ENCODE measurements around the gene C6orf141. TPM values are rescaled to one million over a fixed set of nuclear protein-coding genes. Genes with fewer than 3 reads are reported as not detected.

The C6orf141 gene
- total RNA-seq, 1 experiment from 2014 or later = 60.9 TPM

GRCh38 chr6:49528571-49528970 is 21.9 kb upstream of the C6orf141 start:
- intact Hi-C loops (cut with micrococcal nuclease; ENCODE audit: unreplicated experiment) = no loop called here
- no TSS peak for BruUV-seq (replicated peaks)
- Mint-ChIP-seq H3K4me3 (ENCODE audit: low read depth, unreplicated experiment) (no peak overlapping the region), H3K36me3 (ENCODE audit: insufficient read depth, unreplicated experiment) (no peaks in the 10 kb centered on the region), H3K27ac (ENCODE audit: unreplicated experiment) (no peak overlapping the region), H3K9me3 (ENCODE audit: low read depth, unreplicated experiment) (no peaks in the 10 kb centered on the region), H3K27me3 (ENCODE audit: unreplicated experiment) (no peaks in the 10 kb centered on the region), H3K4me1 (ENCODE audit: low read depth, unreplicated experiment) (peaks cover 10% of the 10 kb centered on the region)
- no peak for DNase-seq
- no peak for TF ChIP-seq CTCF (IDR thresholded peaks at IDR 0.05; ENCODE audit: unreplicated experiment)
- CTCF ChIA-PET = interaction anchor here (1.0 kb wide), 1 partner anchor 14 kb away, joined by 4 read pairs; no protein-coding TSS in a partner anchor

GRCh38 chr6:49530141-49530776 is 20.2 kb upstream of the C6orf141 start:
- Mint-ChIP-seq H3K27ac (ENCODE audit: unreplicated experiment) (no peak overlapping the region), H3K27me3 (ENCODE audit: unreplicated experiment) (no peaks in the 10 kb centered on the region), H3K4me3 (ENCODE audit: low read depth, unreplicated experiment) (no peak overlapping the region), H3K36me3 (ENCODE audit: insufficient read depth, unreplicated experiment) (no peaks in the 10 kb centered on the region), H3K4me1 (ENCODE audit: low read depth, unreplicated experiment) (peaks cover 10% of the 10 kb centered on the region), H3K9me3 (ENCODE audit: low read depth, unreplicated experiment) (no peaks in the 10 kb centered on the region)
- intact Hi-C loops (cut with micrococcal nuclease; ENCODE audit: unreplicated experiment) = loop anchor here (10.0 kb wide), 1 partner anchor 215 kb away; the partner anchor contains the start of gene CRISP3
- CTCF ChIA-PET = interaction anchor here (2.2 kb wide), 1 partner anchor 41 kb away, joined by 13 read pairs; no protein-coding TSS in a partner anchor
- BruUV-seq (replicated peaks) = no TSS peak
- TF ChIP-seq CTCF (IDR thresholded peaks at IDR 0.05; ENCODE audit: unreplicated experiment) = no peak
- DNase-seq = no peak

- H3K9me3 Mint-ChIP-seq (ENCODE audit: low read depth, unreplicated experiment) = no peaks in the 10 kb centered on the region
- BruUV-seq (replicated peaks) = no TSS peak
- CTCF ChIA-PET = interaction anchor here (0.7 to 2.8 kb wide), 13 partner anchors 9 to 722 kb away, joined by 3 to 26 read pairs (median 6); partner anchors contain the start of gene C6orf141
- H3K4me3 Mint-ChIP-seq (ENCODE audit: low read depth, unreplicated experiment) = peak overlapping the region; percentile 44
- H3K4me1 Mint-ChIP-seq (ENCODE audit: low read depth, unreplicated experiment) = peaks cover 14% of the 10 kb centered on the region
- no peaks in the 10 kb centered on the region for H3K36me3 Mint-ChIP-seq (ENCODE audit: insufficient read depth, unreplicated experiment)
- intact Hi-C loops (cut with micrococcal nuclease; ENCODE audit: unreplicated experiment) = loop anchor here (1.0 to 10.0 kb wide), 5 partner anchors 37 to 317 kb away; partner anchors contain the start of gene CRISP3
- peak; percentile 47 for TF ChIP-seq CTCF (IDR thresholded peaks at IDR 0.05; ENCODE audit: unreplicated experiment)
- H3K27me3 Mint-ChIP-seq (ENCODE audit: unreplicated experiment) = no peaks in the 10 kb centered on the region
- peak overlapping the region; percentile 73 for H3K27ac Mint-ChIP-seq (ENCODE audit: unreplicated experiment)
- no peak for DNase-seq
These were observed 18.5 kb upstream of the C6orf141 start for GRCh38 chr6:49531774-49532569.

- Mint-ChIP-seq H3K27me3 (ENCODE audit: unreplicated experiment) (no peaks in the 10 kb centered on the region), H3K36me3 (ENCODE audit: insufficient read depth, unreplicated experiment) (no peaks in the 10 kb centered on the region), H3K27ac (ENCODE audit: unreplicated experiment) (no peak overlapping the region), H3K9me3 (ENCODE audit: low read depth, unreplicated experiment) (peaks cover 3% of the 10 kb centered on the region), H3K4me3 (ENCODE audit: low read depth, unreplicated experiment) (no peak overlapping the region), H3K4me1 (ENCODE audit: low read depth, unreplicated experiment) (peaks cover 32% of the 10 kb centered on the region)
- no peak for TF ChIP-seq CTCF (IDR thresholded peaks at IDR 0.05; ENCODE audit: unreplicated experiment)
- no peak for DNase-seq
- BruUV-seq (replicated peaks) = no TSS peak
- intact Hi-C loops (cut with micrococcal nuclease; ENCODE audit: unreplicated experiment) = loop anchor here (10.0 kb wide), 1 partner anchor 209 kb away; the partner anchor contains the start of gene CRISP3
- CTCF ChIA-PET = interaction anchor here (0.6 kb wide), 1 partner anchor 32 kb away, joined by 10 read pairs; no protein-coding TSS in a partner anchor
These were observed 14.7 kb upstream of the C6orf141 start for GRCh38 chr6:49535795-49536194.

Data from Calu3 (cell line).